ENCODE results near the gene FAM163B.

Gene FAM163B

GRCh38 chr9:133609311-133610098, at the start of gene FAM163B:
TSS of gene FAM163B (minus strand) at chr9:133609389. CDS start at chr9:133580223, 29,166 bp downstream.
- no peak for DNase-seq

- DNase-seq: no peak
Observed at GRCh38 chr9:133657120-133657661, 48.0 kb upstream of the FAM163B start.

DNA sequence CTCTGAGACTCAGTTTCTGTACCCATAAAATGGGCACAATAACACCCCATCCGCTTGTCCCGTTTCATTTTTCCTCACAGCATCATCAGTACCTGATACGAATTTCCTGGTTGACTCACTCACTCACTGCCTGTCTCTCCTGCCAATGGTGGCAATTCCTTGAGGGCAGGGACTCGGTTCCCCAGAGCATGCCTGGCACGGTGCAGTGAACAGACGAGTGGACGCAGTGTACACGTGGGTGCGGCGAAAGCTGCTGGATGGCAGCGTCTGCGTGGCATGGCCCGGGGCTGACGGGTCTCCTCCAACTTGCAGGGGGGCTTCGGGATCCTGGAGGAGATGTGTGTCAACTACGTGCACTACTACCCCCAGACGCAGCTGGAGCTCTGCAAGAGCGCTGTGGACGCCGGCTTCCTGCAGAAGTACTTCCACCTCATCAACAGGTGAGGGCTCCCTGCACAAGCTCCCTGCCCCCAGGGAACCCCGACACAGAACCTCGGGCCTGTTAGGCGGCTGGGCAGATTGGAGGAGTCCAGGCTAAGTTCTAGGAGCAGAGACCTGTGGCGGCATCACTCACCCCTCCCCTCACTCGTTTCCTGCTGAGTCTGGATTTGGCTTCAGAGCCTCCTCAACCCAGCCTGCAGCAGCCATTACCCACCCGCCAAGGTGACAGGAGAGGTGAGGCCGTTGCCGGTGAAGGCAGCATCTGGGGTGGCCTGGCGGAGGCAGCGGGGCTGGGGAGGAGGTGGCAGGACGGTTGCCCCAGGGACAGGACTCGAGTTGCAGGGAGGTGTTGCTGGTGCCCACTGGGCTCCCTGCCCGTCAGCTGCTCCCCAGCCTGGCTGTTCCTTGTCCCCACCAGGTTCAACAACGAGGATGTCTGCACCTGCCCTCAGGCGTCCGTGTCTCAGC, 47.3 kb upstream of the FAM163B start:
- no peak for DNase-seq

DNA sequence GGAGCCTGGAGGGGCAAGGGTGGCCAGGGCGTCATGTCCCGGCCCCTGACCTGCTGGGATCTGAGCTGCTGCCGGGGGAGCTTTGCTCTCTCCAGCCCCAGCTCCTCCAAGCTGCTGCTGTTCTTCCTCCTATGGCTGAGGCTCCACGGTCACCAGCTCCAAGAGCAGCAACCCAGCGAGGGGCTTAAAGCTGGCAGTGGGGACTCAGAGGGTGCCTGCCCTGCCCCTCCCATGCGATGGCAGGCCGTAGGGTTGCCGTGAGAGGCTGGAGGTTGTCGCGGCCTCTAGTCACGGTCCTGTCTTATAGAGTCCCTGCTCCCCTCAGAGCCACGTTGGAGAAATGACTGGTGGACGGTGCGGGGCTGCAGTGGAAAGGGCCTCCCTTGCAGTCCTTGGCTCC, 46.5 kb upstream of the FAM163B start:
- DNase-seq: no peak

DNA sequence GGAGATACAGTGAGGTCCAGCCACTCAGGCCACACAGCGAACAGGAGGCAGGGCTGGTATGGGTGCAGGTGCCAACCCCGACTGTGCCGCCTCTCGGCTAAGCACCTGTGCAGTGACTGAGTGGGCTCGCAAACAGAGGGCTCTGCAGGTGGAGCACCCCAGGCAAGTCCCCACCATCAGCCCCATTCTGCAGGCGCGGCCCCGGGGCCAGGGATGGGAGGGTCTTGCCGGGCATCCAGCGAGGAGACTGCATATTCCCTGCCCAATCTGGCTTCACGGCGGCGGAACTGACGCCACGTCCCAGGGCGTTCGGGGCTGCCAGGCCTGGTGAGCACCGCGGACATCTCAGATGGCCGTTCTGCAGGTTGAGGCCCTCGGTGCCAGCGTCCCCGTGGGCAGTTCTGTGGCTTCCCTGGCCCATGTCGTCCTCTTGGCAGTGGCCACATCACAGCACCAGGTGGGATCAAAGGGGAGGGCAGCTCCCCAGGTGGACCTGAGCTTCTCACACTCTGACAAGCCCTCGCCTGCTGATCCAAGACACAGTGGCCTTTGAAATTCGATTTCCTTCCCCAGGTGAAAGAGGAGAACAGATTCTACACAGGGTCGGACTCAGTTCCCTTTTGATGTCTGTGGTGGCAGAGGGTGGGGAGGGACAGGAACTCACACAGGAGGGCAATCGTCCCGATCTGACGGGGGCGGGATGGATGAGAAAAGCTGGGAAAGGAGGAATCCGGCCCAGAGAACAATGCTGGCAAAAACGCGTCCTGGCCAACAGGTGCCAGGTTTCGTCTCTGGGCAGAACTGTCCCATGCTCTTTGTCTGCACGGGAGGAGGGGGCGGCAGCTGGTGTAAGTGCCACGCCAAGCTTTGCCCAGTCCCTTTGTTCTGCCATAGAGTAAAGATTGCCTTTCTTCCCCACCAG, 45.8 kb upstream of the FAM163B start:
- DNase-seq: no peak

DNA sequence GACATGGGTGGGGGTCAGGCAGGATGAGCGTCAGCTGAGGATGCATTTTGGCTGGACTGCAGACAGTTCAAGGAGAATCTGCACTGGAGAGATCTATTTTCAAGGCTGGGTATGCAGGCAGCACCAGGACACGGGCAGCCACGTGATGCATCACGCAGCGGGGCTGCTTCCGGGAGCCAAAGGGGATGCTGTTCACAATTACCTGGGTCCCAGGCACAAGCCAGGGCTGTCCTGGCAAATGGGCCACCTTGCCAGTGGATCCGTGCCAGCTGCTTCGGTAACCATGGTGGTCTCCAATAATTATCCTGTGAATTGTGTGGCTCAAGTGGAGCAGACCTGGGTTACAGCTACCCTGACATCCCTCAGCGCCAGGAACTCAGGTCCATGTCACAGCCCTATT, 44.4 kb upstream of the FAM163B start:
- DNase-seq: no peak

DNA sequence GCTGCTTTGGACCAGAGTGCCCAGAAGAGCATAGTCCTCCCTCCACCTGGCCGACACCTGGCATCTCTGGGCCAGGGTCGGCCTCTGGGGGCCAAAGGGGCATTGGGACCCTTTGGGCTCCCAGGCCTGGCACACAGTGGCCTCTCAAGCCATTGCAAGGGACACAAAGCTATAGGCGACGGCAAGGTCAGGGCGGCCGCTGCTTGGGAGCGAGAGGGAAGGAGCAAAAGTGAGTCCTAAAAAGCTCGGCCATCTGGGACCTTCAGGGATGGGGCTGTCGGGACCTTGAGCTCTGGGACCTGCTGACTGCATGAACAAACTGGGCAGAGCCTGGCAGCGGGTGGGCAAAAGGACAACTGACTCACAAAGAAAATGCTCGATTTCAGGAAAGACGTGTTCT, 40.8 kb upstream of the FAM163B start:
- no peak for DNase-seq

DNA sequence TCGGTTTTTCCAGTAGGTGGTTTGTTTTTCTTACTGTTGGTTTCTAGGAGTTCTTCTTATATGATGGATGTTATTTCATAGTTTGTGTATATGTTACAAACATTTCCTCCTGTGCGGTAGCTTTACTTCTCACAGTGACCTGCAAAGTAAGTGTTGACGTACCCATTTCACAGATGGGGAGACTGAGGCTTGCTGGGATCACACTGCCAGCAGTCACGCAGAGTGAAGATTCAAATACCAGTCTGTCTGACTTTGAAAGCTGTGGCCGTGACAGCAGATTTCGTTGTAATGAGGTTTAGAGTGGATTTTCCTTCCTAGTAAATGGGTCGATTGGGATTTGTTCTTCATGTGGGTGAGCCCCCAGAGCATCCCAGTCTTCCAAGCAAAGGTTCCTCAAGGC, 40.0 kb upstream of the FAM163B start:
- no peak for DNase-seq

- no peak for DNase-seq
Observed at GRCh38 chr9:133647765-133648469, 38.7 kb upstream of the FAM163B start.

- DNase-seq: no peak
Observed at GRCh38 chr9:133647148-133647547, 38.0 kb upstream of the FAM163B start.

DNA sequence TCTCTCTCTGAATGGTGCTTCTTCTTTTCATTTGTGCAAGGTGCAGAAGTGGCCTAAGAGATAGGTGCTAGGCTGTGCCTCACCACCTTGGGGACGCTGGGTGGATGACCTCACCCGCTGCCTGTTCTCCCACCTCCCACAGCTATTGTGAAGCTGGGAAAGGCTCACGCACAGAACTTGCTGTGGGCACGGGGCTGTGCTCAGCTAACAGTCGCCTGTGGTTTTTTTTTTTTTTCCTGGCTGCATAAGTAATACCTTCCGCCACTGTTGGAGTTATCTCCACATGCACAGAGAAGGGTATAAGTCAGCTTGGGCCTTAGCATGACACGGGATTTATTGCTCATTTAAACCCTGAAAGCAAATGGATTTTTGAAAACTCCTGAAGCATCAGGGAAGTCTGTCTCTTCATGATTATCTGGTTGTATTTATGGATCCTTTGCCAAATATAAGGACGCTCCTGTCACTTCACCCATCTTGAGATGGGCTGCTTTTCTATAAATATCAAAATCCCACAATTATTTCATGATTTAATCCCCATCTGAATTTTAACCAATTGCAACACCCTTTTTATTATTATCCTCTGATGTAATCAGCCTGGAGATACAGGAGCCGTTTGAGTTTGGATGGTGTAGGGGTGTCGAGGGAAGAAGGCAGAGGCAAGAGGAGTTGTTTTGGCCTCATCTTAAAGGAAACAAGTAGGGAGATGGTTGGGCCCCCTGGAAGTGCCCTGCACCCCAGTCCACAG, 36.0 kb upstream of the FAM163B start:
- no peak for DNase-seq

- DNase-seq: no peak
Observed at GRCh38 chr9:133643978-133644760, 35.0 kb upstream of the FAM163B start.

DNA sequence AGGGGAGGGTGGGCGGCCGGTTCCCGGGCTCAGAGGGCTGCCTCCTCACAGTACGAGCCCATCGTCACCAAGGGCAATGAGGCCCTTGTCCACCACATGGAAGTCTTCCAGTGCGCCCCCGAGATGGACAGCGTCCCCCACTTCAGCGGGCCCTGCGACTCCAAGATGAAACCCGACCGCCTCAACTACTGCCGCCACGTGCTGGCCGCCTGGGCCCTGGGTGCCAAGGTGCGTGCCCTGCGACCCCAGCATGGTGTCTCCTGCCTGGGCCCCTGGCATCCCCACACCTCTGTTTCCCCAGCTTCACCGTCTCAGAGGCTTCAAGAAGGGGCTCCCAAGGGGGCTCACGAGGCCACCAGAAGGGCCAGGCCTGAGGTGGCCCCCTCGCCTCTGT, 34.2 kb upstream of the FAM163B start:
- DNase-seq: no peak

- DNase-seq: no peak
Observed at GRCh38 chr9:133642708-133643361, 33.6 kb upstream of the FAM163B start.

GRCh38 chr9:133641861-133642595, 32.8 kb upstream of the FAM163B start:
- DNase-seq: no peak

GRCh38 chr9:133641396-133641655, 32.1 kb upstream of the FAM163B start:
- no peak for DNase-seq

- no peak for DNase-seq
Observed at GRCh38 chr9:133640580-133641395, 31.6 kb upstream of the FAM163B start.

DNA sequence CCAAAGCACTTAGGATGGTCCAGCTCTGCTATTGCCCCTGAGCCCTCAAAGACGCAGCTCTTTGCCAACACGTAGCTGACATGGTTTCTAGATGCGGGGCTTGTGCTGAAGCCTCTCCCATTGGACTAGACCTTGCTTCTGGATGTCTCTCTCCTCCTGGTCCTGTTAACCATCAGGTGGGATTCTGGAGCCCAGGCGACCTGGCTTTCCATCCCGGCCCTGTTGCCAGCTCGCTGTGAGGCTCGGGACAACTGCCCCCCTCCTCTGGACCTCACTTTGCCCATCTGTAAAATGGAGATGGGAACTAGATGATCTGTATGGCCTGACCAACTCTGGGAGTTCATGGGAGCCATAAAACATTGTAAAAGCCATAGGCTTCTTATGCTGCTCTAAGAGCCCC, 31.0 kb upstream of the FAM163B start:
- DNase-seq: no peak

Data from NCI-H226 (cell line).